ENCODE results near the gene CDC42EP4. TPM values are rescaled to one million over a fixed set of nuclear protein-coding genes. Genes with fewer than 3 reads are reported as not detected.

CDC42EP4 gene, protein sequence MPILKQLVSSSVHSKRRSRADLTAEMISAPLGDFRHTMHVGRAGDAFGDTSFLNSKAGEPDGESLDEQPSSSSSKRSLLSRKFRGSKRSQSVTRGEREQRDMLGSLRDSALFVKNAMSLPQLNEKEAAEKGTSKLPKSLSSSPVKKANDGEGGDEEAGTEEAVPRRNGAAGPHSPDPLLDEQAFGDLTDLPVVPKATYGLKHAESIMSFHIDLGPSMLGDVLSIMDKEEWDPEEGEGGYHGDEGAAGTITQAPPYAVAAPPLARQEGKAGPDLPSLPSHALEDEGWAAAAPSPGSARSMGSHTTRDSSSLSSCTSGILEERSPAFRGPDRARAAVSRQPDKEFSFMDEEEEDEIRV
- 39.3 TPM for polyA plus RNA-seq (ENCODE audit: insufficient read length)
- long read RNA-seq, donor 1, transcript CDC42EP4-201 (2 exons, 3,272 nt), result major isoform, 29 of 36 reads
- long read RNA-seq, donor 1, transcript CDC42EP4-205 (2 exons, 1,022 nt), result minor isoform, 7 of 36 reads
- long read RNA-seq, donor 1, partial matches to known transcripts, result 0 of 36 reads
- long read RNA-seq, donor 1, other reads (novel, unspliced or antisense), result 0 of 36 reads
- long read RNA-seq, donor 2, transcript CDC42EP4-201 (2 exons, 3,272 nt), result major isoform, 18 of 20 reads
- long read RNA-seq, donor 2, partial matches to known transcripts, result 0 of 20 reads
- long read RNA-seq, donor 2, other reads (novel, unspliced or antisense), result 0 of 20 reads
- long read RNA-seq, donor 3, transcript CDC42EP4-201 (2 exons, 3,272 nt), result major isoform, 14 of 17 reads
- long read RNA-seq, donor 3, partial matches to known transcripts, result 0 of 17 reads
- long read RNA-seq, donor 3, other reads (novel, unspliced or antisense), result 0 of 17 reads
- long read RNA-seq, donor 4, partial matches to known transcripts, result 0 of 2 reads
- long read RNA-seq, donor 4, other reads (novel, unspliced or antisense), result 0 of 2 reads
- long read RNA-seq, donor 5, transcript CDC42EP4-205 (2 exons, 1,022 nt), result minor isoform, 5 of 18 reads
- long read RNA-seq, donor 5, transcript CDC42EP4-201 (2 exons, 3,272 nt), result major isoform, 13 of 18 reads
- long read RNA-seq, donor 5, partial matches to known transcripts, result 0 of 18 reads
- long read RNA-seq, donor 5, other reads (novel, unspliced or antisense), result 0 of 18 reads
- long read RNA-seq, donor 6, transcript CDC42EP4-201 (2 exons, 3,272 nt), result major isoform, 19 of 24 reads
- long read RNA-seq, donor 6, transcript CDC42EP4-205 (2 exons, 1,022 nt), result minor isoform, 5 of 24 reads
- long read RNA-seq, donor 6, partial matches to known transcripts, result 0 of 24 reads
- long read RNA-seq, donor 6, other reads (novel, unspliced or antisense), result 0 of 24 reads
- long read RNA-seq, donor 7, transcript CDC42EP4-201 (2 exons, 3,272 nt), result major isoform, 12 of 14 reads
- long read RNA-seq, donor 7, partial matches to known transcripts, result 0 of 14 reads
- long read RNA-seq, donor 7, other reads (novel, unspliced or antisense), result 0 of 14 reads
- long read RNA-seq, donor 8, transcript CDC42EP4-201 (2 exons, 3,272 nt), result major isoform, 7 of 7 reads
- long read RNA-seq, donor 8, partial matches to known transcripts, result 0 of 7 reads
- long read RNA-seq, donor 8, other reads (novel, unspliced or antisense), result 0 of 7 reads

DNA sequence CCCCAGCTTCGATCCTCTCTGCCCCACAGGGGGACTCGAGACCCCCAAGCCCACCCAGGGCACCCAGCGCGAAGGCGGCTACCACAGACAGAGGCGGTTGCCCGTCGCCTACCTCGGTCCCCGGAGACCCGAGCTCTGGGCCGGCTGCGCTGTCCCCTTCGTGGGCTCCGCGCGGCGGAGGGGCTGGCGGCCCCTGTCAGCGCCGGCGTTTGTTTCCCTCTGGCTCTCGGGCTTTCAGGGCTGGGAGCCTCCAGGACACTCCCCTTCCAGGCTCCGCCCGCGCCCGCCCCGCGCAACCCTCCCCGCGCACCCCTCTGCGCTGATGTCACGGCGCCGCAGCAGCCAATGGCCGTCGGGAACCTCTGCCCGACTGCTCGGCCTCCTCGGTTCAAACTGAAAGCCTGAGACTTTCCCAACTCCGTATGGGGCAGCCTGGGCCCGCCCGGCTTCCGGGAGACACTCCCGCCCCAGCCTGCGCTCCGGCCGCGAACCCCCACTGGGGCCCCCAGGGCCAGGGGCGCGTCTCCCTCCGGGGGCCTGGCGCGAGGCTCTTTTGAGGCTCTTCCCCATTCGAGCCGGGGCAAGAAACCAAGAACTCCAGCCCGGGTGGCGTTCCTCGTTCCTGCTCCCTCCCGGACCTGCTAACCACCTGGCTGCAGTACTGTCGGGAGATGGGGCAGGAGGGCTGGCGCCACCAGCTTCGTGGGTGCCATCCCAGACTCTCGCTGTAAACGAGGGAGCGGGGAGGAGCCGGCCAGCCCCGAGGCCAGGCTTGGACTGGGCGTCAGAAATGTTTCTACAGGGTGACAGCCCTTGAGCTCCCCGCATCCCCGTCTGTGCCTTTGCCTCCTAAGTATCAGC lies at the start of gene CDC42EP4:
TSS of gene CDC42EP4 (minus strand) at position 221 of the 861 bp plus-strand sequence. CDS start 25,501 bp downstream, outside the sequence.
- peak; percentile 93 for DNase-seq

- DNase-seq, result peak; percentile 75
Measured at GRCh38 chr17:73360961-73361761, 49.4 kb upstream of the CDC42EP4 start.

- no peak for DNase-seq
Measured at GRCh38 chr17:73359987-73360410, 48.2 kb upstream of the CDC42EP4 start.

DNA sequence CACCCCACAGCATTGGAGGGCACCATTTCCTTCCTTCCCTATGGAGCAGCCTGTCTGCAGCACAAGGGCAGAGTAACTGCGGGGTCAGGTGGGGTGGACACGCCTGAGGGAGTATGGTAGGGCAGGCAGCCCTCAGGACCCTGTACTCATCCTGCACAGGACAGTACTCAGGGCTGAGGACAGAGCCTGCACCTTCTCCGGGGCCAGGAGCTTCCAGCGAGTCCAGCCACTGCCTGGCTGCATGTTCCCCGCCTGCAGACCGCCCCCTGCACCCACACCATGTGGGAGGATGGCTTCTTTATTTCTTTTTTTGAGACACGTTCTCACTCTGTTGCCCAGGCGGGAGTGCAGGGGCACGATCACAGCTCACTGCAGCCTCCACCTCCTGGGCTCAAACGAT lies 47.6 kb upstream of the CDC42EP4 start:
- DNase-seq, result no peak

- DNase-seq, result no peak
Measured at GRCh38 chr17:73358668-73359067, 46.9 kb upstream of the CDC42EP4 start.

DNA sequence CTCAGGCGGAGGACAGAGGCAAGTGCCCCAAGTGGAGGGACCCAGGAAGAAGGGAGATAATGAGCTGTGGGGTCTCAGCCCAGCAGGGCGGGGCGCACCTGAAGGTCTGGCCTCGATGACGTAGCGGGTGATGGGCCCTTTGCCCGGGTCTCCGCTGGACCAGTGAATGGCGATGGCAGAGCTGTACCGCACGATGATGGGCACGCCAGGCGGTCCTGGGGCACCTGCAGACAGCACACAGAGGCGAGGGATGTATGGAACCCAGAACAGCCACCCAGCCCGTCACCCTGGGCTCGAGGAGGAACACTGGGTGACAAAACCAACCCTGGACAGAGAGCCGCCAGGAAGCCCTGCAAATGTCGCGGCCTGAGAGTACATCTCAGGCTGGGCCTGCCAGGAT lies 46.2 kb upstream of the CDC42EP4 start:
- no peak for DNase-seq

- DNase-seq, result no peak
Measured at GRCh38 chr17:73357318-73357717, 45.5 kb upstream of the CDC42EP4 start.

DNA sequence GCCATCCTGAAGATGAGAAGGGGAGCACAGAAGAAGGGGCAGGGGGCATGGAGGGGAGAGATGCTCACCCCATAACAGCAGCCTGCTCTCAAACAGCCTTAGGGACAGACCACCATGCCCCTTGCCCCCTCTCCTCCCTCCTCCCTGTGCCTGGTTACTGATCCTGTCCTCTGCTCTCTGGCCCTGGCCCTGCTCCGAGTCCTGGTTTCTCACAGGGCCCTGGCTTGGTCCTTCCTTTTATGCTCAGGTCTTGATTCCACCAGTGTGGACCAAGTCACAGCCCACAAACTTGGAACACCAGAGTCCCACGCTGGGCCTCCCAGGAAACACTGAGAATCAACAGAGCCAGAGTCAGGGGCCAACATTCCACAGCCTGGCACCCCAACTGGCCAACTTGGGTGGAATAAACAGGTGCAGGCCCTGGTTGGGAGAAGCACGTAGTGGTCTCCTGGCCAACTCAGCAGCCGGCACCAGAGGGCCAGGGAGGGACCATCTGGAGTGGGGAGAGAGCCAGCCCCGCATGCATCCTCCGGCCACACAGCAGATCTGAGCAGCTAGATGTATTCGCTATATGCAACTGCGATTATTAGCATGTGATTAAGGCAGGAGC lies 44.9 kb upstream of the CDC42EP4 start:
- DNase-seq, result no peak

GRCh38 chr17:73354423-73355284 lies 42.9 kb upstream of the CDC42EP4 start:
- no peak for DNase-seq

GRCh38 chr17:73352261-73352660 lies 40.5 kb upstream of the CDC42EP4 start:
- DNase-seq, result no peak

- no peak for DNase-seq
Measured at GRCh38 chr17:73351764-73352163, 40.0 kb upstream of the CDC42EP4 start.

- DNase-seq, result no peak
Measured at GRCh38 chr17:73350864-73351263, 39.1 kb upstream of the CDC42EP4 start.

DNA sequence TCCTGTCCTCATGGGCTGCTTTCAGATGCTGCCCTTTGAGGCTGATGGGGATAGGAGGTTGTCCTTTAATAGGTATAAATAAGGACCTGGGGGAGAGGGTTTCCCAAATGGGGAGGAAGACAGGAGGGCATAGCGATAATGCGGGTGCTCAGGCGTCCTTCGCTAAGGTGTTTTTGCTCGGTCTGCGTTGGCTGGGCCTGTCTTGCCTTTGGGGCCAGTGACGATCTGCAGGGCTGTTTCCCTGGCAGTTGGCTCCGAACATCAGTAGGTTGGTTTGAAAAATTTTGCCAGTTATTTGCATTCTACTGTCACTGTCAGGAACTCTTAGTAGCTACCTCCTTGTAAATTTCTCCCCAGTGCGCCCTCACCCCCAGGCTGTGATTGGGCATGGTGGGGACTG lies 37.8 kb upstream of the CDC42EP4 start:
- no peak for DNase-seq

- DNase-seq, result no peak
Measured at GRCh38 chr17:73349138-73349537, 37.3 kb upstream of the CDC42EP4 start.

DNA sequence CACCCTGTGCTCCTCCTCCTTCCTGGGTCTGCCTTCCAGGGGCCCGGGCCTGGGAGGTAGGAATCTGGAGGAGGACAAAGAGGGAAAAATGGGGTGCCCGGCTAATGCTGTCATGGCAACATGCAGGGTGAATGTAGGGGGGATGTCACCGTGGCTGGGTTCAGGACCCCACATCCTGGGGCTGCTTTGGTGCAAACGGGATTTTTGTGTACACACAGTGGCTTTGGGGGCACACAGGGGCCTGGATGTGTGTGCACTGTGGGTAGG lies 37.0 kb upstream of the CDC42EP4 start:
- DNase-seq, result no peak

DNA sequence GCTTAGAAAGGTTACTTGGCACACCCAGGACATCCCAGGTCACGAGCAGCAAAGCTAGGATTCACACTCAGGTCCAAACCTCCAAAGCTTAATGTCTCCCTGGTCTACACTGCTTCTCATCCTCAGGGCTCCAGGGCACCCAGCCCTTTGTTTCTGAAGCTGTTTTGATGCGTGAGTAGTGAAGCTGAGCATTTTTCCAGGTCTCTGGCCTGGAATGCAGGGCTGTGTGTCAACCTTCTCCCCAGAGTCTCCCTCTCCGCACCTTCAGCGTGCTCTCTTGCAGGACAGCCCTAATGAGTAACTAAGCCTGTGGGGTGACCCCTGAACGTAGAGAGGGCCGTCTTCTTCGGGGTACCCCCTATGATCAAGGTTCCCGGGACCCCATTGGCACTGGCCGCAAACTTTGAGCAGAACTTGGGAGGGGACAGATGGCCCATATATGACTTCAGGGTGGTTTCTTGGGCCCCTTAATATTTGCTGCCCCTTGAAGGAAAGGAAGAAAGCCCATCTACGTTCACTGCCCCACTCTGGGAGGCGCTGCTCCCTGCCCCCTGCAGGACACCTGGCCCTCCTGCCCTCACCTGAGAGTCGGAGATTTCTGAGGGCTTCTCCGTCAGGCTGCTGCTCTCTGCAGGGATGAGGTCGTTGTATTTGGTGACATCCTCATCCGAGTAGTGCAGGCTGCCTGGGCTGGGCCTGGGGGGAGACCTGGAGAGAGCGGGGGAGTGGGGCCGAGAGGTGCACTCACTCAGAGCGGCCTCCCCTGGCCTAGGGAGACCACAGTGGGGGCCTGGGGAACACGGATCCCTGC lies 36.4 kb upstream of the CDC42EP4 start:
- no peak for DNase-seq

DNA sequence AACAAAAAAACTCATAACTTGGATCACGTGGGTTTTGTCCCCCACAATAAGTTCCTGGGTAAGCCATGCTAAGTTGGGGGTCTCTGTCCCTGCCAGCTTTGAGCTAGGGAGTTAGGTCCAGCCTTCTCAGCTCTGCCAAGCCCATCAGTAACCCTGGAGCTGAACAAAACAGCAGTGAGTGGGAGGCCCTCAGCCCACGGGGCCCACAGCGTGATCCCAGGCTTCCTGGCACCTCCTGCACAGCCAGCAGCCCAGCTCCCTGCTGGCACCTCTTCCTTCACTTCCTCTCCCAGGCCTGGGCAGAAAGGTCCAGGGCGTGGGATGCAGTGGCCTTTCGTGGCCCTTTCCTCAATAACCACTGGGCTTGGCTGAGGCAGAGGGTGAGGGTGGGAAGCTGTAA lies 35.5 kb upstream of the CDC42EP4 start:
- no peak for DNase-seq
